ENCODE measurements around the gene PLXND1.

Gene PLXND1

DNA sequence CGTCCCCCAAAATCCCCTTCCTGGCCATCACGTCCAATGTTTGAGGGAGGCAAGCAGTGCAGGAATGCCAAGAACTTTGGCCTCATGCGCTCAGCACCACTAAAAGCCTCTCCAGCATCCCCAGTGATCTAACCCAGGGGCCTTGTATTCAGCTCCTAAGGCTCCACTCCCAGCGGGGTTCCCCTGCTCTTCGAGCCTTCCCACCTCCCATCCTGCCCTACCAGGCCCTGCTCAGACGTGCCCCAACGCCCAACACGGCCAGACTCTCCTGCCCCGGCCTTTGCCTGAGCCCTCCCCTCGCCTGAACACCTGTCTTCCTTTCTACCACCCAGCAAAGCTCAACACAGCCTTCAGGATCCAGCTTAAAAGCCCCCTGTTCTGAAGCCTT, 30.5 kb downstream of the PLXND1 start:
- H3K27ac ChIP-seq, result no peak overlapping the region
- H3K4me2 ChIP-seq (ENCODE audit: low read length), result no peak overlapping the region
- no peaks in the 10 kb centered on the region for H3K27me3 ChIP-seq (ENCODE audit: control insufficient read depth, insufficient read depth, low read length)
- no peak for TF ChIP-seq CTCF (IDR thresholded peaks at IDR 0.05)
- H2AFZ ChIP-seq, result no peak overlapping the region
- no peak overlapping the region for H3K9ac ChIP-seq
- H3K4me1 ChIP-seq, result no peaks in the 10 kb centered on the region
- no peaks in the 10 kb centered on the region for H3K79me2 ChIP-seq
- no peak overlapping the region for H3K4me3 ChIP-seq (ENCODE audit: low read depth, low read length)
- no peaks in the 10 kb centered on the region for H3K9me3 ChIP-seq (ENCODE audit: control insufficient read depth, low read length)
- no peaks in the 10 kb centered on the region for H3K36me3 ChIP-seq (ENCODE audit: control insufficient read depth, insufficient read depth, low read length)

DNA sequence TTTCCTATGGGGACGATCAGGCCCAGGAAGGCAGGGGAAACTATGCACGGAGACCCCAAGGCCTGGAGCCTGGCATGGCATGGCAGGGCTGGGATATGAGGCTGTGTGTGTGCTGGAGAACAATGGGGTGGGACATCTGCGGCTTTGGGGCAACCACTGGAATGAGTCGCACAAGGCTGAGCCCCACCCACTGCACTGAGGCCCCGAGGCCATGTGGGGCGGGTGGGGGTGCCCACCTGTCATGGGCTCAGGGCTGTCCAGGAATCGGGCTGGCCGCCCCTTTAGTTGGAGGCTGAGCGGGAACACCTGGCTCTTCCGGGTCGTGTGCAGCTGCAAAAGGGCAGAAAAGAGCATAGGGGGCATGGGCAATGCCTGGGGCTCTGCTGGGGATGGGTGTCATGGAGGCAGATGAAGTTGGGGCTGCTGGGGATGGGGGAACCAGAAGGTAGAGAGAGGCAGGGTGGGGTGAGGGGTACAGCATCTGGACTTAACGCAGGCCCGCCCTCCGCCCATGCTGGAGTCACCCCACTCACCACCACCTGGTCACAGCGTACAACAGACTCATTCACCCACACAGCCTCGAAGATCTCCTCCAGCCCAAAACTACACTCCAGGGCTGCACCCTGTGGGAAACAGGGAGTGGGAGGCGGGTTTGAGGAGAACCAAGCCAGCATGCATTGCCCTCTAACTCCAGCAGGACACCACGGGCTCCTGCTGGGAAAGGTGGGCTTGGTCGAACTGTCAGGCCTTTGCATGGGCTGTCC, 31.1 kb downstream of the PLXND1 start:
- no peak overlapping the region for H3K4me2 ChIP-seq (ENCODE audit: low read length)
- no peak for TF ChIP-seq CTCF (IDR thresholded peaks at IDR 0.05)
- no peak overlapping the region for H2AFZ ChIP-seq
- H3K27ac ChIP-seq, result no peak overlapping the region
- H3K36me3 ChIP-seq (ENCODE audit: control insufficient read depth, insufficient read depth, low read length), result no peaks in the 10 kb centered on the region
- H3K4me1 ChIP-seq, result no peaks in the 10 kb centered on the region
- no peak overlapping the region for H3K9ac ChIP-seq
- H3K9me3 ChIP-seq (ENCODE audit: control insufficient read depth, low read length), result no peaks in the 10 kb centered on the region
- no peaks in the 10 kb centered on the region for H3K27me3 ChIP-seq (ENCODE audit: control insufficient read depth, insufficient read depth, low read length)
- no peaks in the 10 kb centered on the region for H3K79me2 ChIP-seq
- H3K4me3 ChIP-seq (ENCODE audit: low read depth, low read length), result no peak overlapping the region

GRCh38 chr3:129574206-129574605, 32.3 kb downstream of the PLXND1 start:
- H3K27me3 ChIP-seq (ENCODE audit: control insufficient read depth, insufficient read depth, low read length), result no peaks in the 10 kb centered on the region
- H3K9ac ChIP-seq, result no peak overlapping the region
- TF ChIP-seq CTCF (IDR thresholded peaks at IDR 0.05), result no peak
- no peak overlapping the region for H3K4me2 ChIP-seq (ENCODE audit: low read length)
- H3K79me2 ChIP-seq, result no peaks in the 10 kb centered on the region
- no peak overlapping the region for H2AFZ ChIP-seq
- no peak overlapping the region for H3K4me3 ChIP-seq (ENCODE audit: low read depth, low read length)
- no peaks in the 10 kb centered on the region for H3K4me1 ChIP-seq
- H3K27ac ChIP-seq, result no peak overlapping the region
- no peaks in the 10 kb centered on the region for H3K9me3 ChIP-seq (ENCODE audit: control insufficient read depth, low read length)
- H3K36me3 ChIP-seq (ENCODE audit: control insufficient read depth, insufficient read depth, low read length), result no peaks in the 10 kb centered on the region

DNA sequence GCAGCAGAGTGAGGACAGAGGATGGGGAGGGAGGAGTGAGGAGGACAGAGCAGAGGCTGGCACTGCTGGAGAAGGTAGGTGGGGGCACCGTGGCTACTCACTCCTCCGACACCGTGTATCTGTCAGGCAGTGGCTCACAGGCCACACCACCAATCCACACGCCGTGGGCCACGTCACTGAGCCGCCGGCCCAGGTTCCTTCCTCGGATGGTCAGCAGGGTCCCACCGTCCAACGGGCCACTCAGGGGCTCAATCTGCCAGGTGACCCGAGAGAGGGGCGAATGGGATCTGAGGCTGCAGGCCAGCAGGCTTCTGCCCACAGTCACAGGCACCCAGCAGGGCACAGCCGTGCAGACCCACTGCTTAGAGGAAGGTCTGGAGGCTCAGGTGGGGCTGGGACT, 33.0 kb downstream of the PLXND1 start:
- Histone ChIP-seq H3K9ac (no peak overlapping the region), H2AFZ (no peak overlapping the region), H3K27me3 (ENCODE audit: control insufficient read depth, insufficient read depth, low read length) (no peaks in the 10 kb centered on the region), H3K79me2 (no peaks in the 10 kb centered on the region), H3K4me2 (ENCODE audit: low read length) (no peak overlapping the region), H3K9me3 (ENCODE audit: control insufficient read depth, low read length) (no peaks in the 10 kb centered on the region), H3K4me3 (ENCODE audit: low read depth, low read length) (no peak overlapping the region), H3K27ac (no peak overlapping the region), H3K36me3 (ENCODE audit: control insufficient read depth, insufficient read depth, low read length) (no peaks in the 10 kb centered on the region), H3K4me1 (no peaks in the 10 kb centered on the region)
- no peak for TF ChIP-seq CTCF (IDR thresholded peaks at IDR 0.05)

DNA sequence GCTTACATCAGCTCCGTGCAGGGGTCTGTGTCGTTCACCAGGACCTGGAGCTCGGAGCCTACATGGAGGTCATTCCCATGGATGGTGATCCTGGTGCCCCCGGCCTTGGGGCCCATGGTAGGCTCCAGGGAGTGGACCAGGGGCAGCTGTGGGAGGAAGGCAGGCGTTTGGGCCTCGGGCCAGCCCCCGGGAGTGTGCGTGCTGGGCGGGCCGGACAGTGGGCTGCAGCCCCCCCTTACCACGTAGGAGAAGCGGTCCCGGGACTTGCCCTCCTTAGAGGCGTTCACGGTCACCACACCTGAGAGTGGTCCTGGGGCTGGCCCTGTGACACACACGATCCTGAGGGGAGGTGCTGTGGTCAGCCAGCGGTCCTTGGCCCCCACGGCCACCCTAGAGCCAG, 33.9 kb downstream of the PLXND1 start:
- Histone ChIP-seq H3K27me3 (ENCODE audit: control insufficient read depth, insufficient read depth, low read length) (no peaks in the 10 kb centered on the region), H3K36me3 (ENCODE audit: control insufficient read depth, insufficient read depth, low read length) (no peaks in the 10 kb centered on the region)

More for the DNA sequence above, 33.9 kb downstream of the PLXND1 start:
- Histone ChIP-seq H3K27ac (no peak overlapping the region), H3K4me1 (no peaks in the 10 kb centered on the region), H3K4me3 (ENCODE audit: low read depth, low read length) (no peak overlapping the region), H2AFZ (no peak overlapping the region), H3K79me2 (no peaks in the 10 kb centered on the region), H3K4me2 (ENCODE audit: low read length) (no peak overlapping the region), H3K9ac (no peak overlapping the region), H3K9me3 (ENCODE audit: control insufficient read depth, low read length) (no peaks in the 10 kb centered on the region)
- TF ChIP-seq CTCF (IDR thresholded peaks at IDR 0.05), result no peak
